Stomach smooth muscle (tissue), 2 donors: ENCODE measurements around the gene DLG2.

Source experiments
- H3K27ac ChIP-seq: one replicate; pipeline ENCODE4 v1.7.0; 2013; ENCODE audit warnings: mild to moderate bottlenecking, low read length, inconsistent platforms
- H3K27me3 ChIP-seq, 2 donors: one replicate each; pipeline ENCODE4 v1.7.0; 2013; ENCODE audit warnings: low read length in 2 of 2; ENCODE audit not compliant: insufficient read depth in 2 of 2, control insufficient read depth in 1 of 2
- H3K36me3 ChIP-seq, 2 donors: one replicate each; pipeline ENCODE4 v1.7.0; 2013; ENCODE audit warnings: low read length in 2 of 2; ENCODE audit not compliant: control insufficient read depth in 2 of 2, insufficient read depth in 2 of 2
- H3K4me1 ChIP-seq: one replicate; pipeline ENCODE4 v1.7.0; 2013; ENCODE audit warnings: low read length; ENCODE audit not compliant: control insufficient read depth, insufficient read depth
- H3K4me3 ChIP-seq, 2 donors: one replicate each; pipeline ENCODE4 v1.7.0; 2013; ENCODE audit warnings: low read length in 2 of 2
- H3K9ac ChIP-seq, 2 donors: one replicate each; pipeline ENCODE4 v1.7.0; 2013; ENCODE audit warnings: low read length in 2 of 2, mild to moderate bottlenecking in 1 of 2
- H3K9me3 ChIP-seq, 2 donors: one replicate each; pipeline ENCODE4 v1.7.0; 2013; ENCODE audit warnings: low read length in 2 of 2; ENCODE audit not compliant: control insufficient read depth in 2 of 2
- donor health status: healthy.
- donor health status: Pancreatic carcinoma.

Gene DLG2

GRCh38 chr11:84580428-84580827 lies 1046.7 kb downstream of the DLG2 start:
- H3K9ac ChIP-seq = no peak overlapping the region
- H3K27me3 ChIP-seq = no peaks in the 10 kb centered on the region
- H3K4me3 ChIP-seq = peak overlapping the region in 1 of 2 donors; percentile 3
- H3K36me3 ChIP-seq = no peaks in the 10 kb centered on the region
- H3K4me1 ChIP-seq = no peaks in the 10 kb centered on the region
- H3K27ac ChIP-seq = no peak overlapping the region
- no peaks in the 10 kb centered on the region for H3K9me3 ChIP-seq

- Histone ChIP-seq H3K9ac (no peak overlapping the region), H3K27ac (no peak overlapping the region), H3K27me3 (no peaks in the 10 kb centered on the region), H3K4me1 (no peaks in the 10 kb centered on the region), H3K4me3 (no peak overlapping the region), H3K36me3 (no peaks in the 10 kb centered on the region), H3K9me3 (peaks cover 0 to 3% of the 10 kb centered on the region in 2 donors)
These were observed 1053.3 kb downstream of the DLG2 start for GRCh38 chr11:84573868-84574267.

GRCh38 chr11:84566671-84567070 lies 1060.5 kb downstream of the DLG2 start:
- H3K9me3 ChIP-seq = peaks cover 0 to 4% of the 10 kb centered on the region in 2 donors
- no peak overlapping the region for H3K4me3 ChIP-seq
- H3K9ac ChIP-seq = no peak overlapping the region
- peaks cover 3% of the 10 kb centered on the region for H3K4me1 ChIP-seq
- H3K36me3 ChIP-seq = no peaks in the 10 kb centered on the region
- no peak overlapping the region for H3K27ac ChIP-seq
- no peaks in the 10 kb centered on the region for H3K27me3 ChIP-seq

GRCh38 chr11:84564867-84565184 lies 1062.3 kb downstream of the DLG2 start:
- no peak overlapping the region for H3K9ac ChIP-seq
- H3K4me1 ChIP-seq = peaks cover 3% of the 10 kb centered on the region
- no peak overlapping the region for H3K4me3 ChIP-seq
- H3K36me3 ChIP-seq = no peaks in the 10 kb centered on the region
- H3K27me3 ChIP-seq = no peaks in the 10 kb centered on the region
- H3K9me3 ChIP-seq = peaks cover 0 to 4% of the 10 kb centered on the region in 2 donors
- H3K27ac ChIP-seq = no peak overlapping the region

GRCh38 chr11:84564180-84564866 lies 1062.8 kb downstream of the DLG2 start:
- H3K36me3 ChIP-seq = no peaks in the 10 kb centered on the region
- H3K4me3 ChIP-seq = peak overlapping the region in 1 of 2 donors; percentile 29
- peaks cover 0 to 4% of the 10 kb centered on the region in 2 donors for H3K9me3 ChIP-seq
- H3K4me1 ChIP-seq = peaks cover 3% of the 10 kb centered on the region
- H3K27me3 ChIP-seq = no peaks in the 10 kb centered on the region
- H3K27ac ChIP-seq = no peak overlapping the region
- H3K9ac ChIP-seq = peak overlapping the region in 1 of 2 donors; percentile 26

GRCh38 chr11:84563356-84563755 lies 1063.8 kb downstream of the DLG2 start:
- Histone ChIP-seq H3K27me3 (no peaks in the 10 kb centered on the region), H3K9ac (no peak overlapping the region), H3K36me3 (no peaks in the 10 kb centered on the region), H3K4me3 (no peak overlapping the region), H3K9me3 (no peaks in the 10 kb centered on the region), H3K27ac (no peak overlapping the region), H3K4me1 (peaks cover 3% of the 10 kb centered on the region)

GRCh38 chr11:84560206-84560605 lies 1066.9 kb downstream of the DLG2 start:
- no peak overlapping the region for H3K4me3 ChIP-seq
- no peaks in the 10 kb centered on the region for H3K36me3 ChIP-seq
- no peak overlapping the region for H3K9ac ChIP-seq
- H3K9me3 ChIP-seq = no peaks in the 10 kb centered on the region
- H3K4me1 ChIP-seq = peaks cover 3% of the 10 kb centered on the region
- H3K27ac ChIP-seq = no peak overlapping the region
- H3K27me3 ChIP-seq = no peaks in the 10 kb centered on the region

GRCh38 chr11:84558085-84558905 lies 1068.8 kb downstream of the DLG2 start:
- Histone ChIP-seq H3K4me1 (peaks cover 1% of the 10 kb centered on the region), H3K27me3 (no peaks in the 10 kb centered on the region), H3K9ac (no peak overlapping the region), H3K27ac (no peak overlapping the region), H3K9me3 (no peaks in the 10 kb centered on the region), H3K36me3 (no peaks in the 10 kb centered on the region), H3K4me3 (no peak overlapping the region)

- H3K9me3 ChIP-seq = no peaks in the 10 kb centered on the region
- no peaks in the 10 kb centered on the region for H3K27me3 ChIP-seq
- H3K36me3 ChIP-seq = no peaks in the 10 kb centered on the region
- H3K27ac ChIP-seq = no peak overlapping the region
- H3K4me3 ChIP-seq = no peak overlapping the region
- no peak overlapping the region for H3K9ac ChIP-seq
- no peaks in the 10 kb centered on the region for H3K4me1 ChIP-seq
These were observed 1074.4 kb downstream of the DLG2 start for GRCh38 chr11:84552791-84553190.

GRCh38 chr11:84549217-84549616 lies 1077.9 kb downstream of the DLG2 start:
- Histone ChIP-seq H3K27ac (no peak overlapping the region), H3K4me3 (no peak overlapping the region), H3K27me3 (no peaks in the 10 kb centered on the region), H3K9me3 (no peaks in the 10 kb centered on the region), H3K4me1 (no peaks in the 10 kb centered on the region), H3K9ac (no peak overlapping the region), H3K36me3 (no peaks in the 10 kb centered on the region)

- Histone ChIP-seq H3K4me1 (peaks cover 9% of the 10 kb centered on the region), H3K36me3 (no peaks in the 10 kb centered on the region), H3K27me3 (no peaks in the 10 kb centered on the region), H3K27ac (no peak overlapping the region), H3K9me3 (no peaks in the 10 kb centered on the region), H3K9ac (no peak overlapping the region), H3K4me3 (no peak overlapping the region)
These were observed 1082.6 kb downstream of the DLG2 start for GRCh38 chr11:84544566-84544965.
